NCI-H2029 treated with DMSO at 0.1 percent for 48 hours (cell line): ENCODE results near the gene THOC2.
"Not testable (repeated sequence)": the region's sequence is repeated elsewhere in the genome, so short reads cannot be mapped to it uniquely, and the experiment has no call there.

ENCODE experiments used
- DNase-seq: peaks from one replicate; lab custom pipeline; 2025; lab: John Stamatoyannopoulos, UW

The THOC2 gene

GRCh38 chrX:123732670-123733363 is at the start of gene THOC2:
TSS of gene THOC2 (minus strand) at chrX:123733052. CDS start at chrX:123733022, 30 bp downstream.
- DNase-seq = peak; percentile 74

- DNase-seq = not testable (repeated sequence)
Observed at GRCh38 chrX:123781786-123782185, 48.9 kb upstream of the THOC2 start.

GRCh38 chrX:123779908-123780396 is 47.1 kb upstream of the THOC2 start:
- DNase-seq = no peak

- DNase-seq = no peak
Observed at GRCh38 chrX:123773258-123773988, 40.6 kb upstream of the THOC2 start.

GRCh38 chrX:123771449-123772064 is 38.7 kb upstream of the THOC2 start:
- no peak for DNase-seq

- peak; percentile 64 for DNase-seq
Observed at GRCh38 chrX:123764967-123765871, 32.4 kb upstream of the THOC2 start.

GRCh38 chrX:123759849-123760248 is 27.0 kb upstream of the THOC2 start:
- not testable (repeated sequence) for DNase-seq

GRCh38 chrX:123757794-123758193 is 24.9 kb upstream of the THOC2 start:
- not testable (repeated sequence) for DNase-seq

- no peak for DNase-seq
Observed at GRCh38 chrX:123756320-123756719, 23.5 kb upstream of the THOC2 start.

- DNase-seq = no peak
Observed at GRCh38 chrX:123755107-123755506, 22.3 kb upstream of the THOC2 start.

GRCh38 chrX:123753656-123754350 is 21.0 kb upstream of the THOC2 start:
- no peak for DNase-seq

- no peak for DNase-seq
Observed at GRCh38 chrX:123749643-123750042, 16.8 kb upstream of the THOC2 start.

GRCh38 chrX:123745511-123745910 is 12.7 kb upstream of the THOC2 start:
- no peak for DNase-seq

GRCh38 chrX:123743312-123743711 is 10.5 kb upstream of the THOC2 start:
- peak; percentile 0 for DNase-seq

GRCh38 chrX:123742440-123742839 is 9.6 kb upstream of the THOC2 start:
- no peak for DNase-seq

- no peak for DNase-seq
Observed at GRCh38 chrX:123740536-123740935, 7.7 kb upstream of the THOC2 start.

- no peak for DNase-seq
Observed at GRCh38 chrX:123740006-123740405, 7.2 kb upstream of the THOC2 start.

GRCh38 chrX:123739474-123739873 is 6.6 kb upstream of the THOC2 start:
- no peak for DNase-seq

- no peak for DNase-seq
Observed at GRCh38 chrX:123738378-123738940, 5.6 kb upstream of the THOC2 start.

GRCh38 chrX:123736333-123736921 is 3.6 kb upstream of the THOC2 start:
- DNase-seq = no peak
